IPS-18c (cell line): Measurements from ENCODE around the gene WDFY4.
A peak's percentile ranks its signal among the peaks of the same experiment; 100 is the strongest.

Experiments used
- H3K4me3 ChIP-seq: 2 replicates; pipeline ENCODE4 v1.7.0; 2013; ENCODE audit warnings: low read depth, mild to moderate bottlenecking, low read length, moderate library complexity; ENCODE audit not compliant: insufficient read depth
- H3K9me3 ChIP-seq: one replicate; pipeline ENCODE4 v1.6.1; 2013; ENCODE audit warnings: mild to moderate bottlenecking, low read length, moderate library complexity; ENCODE audit not compliant: control insufficient read depth, insufficient read depth

Gene WDFY4

GRCh38 chr10:48653347-48653746 is 31.3 kb upstream of the WDFY4 start:
- H3K4me3 ChIP-seq = no peak overlapping the region
- no peaks in the 10 kb centered on the region for H3K9me3 ChIP-seq

GRCh38 chr10:48653944-48654698 is 30.6 kb upstream of the WDFY4 start:
- no peak overlapping the region for H3K4me3 ChIP-seq

GRCh38 chr10:48655411-48656240 is 29.0 kb upstream of the WDFY4 start:
- peak overlapping the region; percentile 34; the same call in 1 of the 2 replicates for H3K4me3 ChIP-seq
- H3K9me3 ChIP-seq = no peaks in the 10 kb centered on the region

More at GRCh38 chr10:48653944-48654698, 30.6 kb upstream of the WDFY4 start:
- H3K9me3 ChIP-seq = no peaks in the 10 kb centered on the region

GRCh38 chr10:48656241-48656913 is 28.3 kb upstream of the WDFY4 start:
- peak overlapping the region; percentile 53 for H3K4me3 ChIP-seq
- H3K9me3 ChIP-seq = no peaks in the 10 kb centered on the region

- Histone ChIP-seq H3K4me3 (peak overlapping the region; percentile 53; the same call in 1 of the 2 replicates), H3K9me3 (no peaks in the 10 kb centered on the region)
Observed at GRCh38 chr10:48656914-48657305, 27.8 kb upstream of the WDFY4 start.

- Histone ChIP-seq H3K4me3 (no peak overlapping the region), H3K9me3 (no peaks in the 10 kb centered on the region)
Observed at GRCh38 chr10:48657416-48657815, 27.3 kb upstream of the WDFY4 start.

GRCh38 chr10:48658243-48658974 is 26.3 kb upstream of the WDFY4 start:
- Histone ChIP-seq H3K4me3 (no peak overlapping the region), H3K9me3 (no peaks in the 10 kb centered on the region)

- H3K4me3 ChIP-seq = no peak overlapping the region
- no peaks in the 10 kb centered on the region for H3K9me3 ChIP-seq
Observed at GRCh38 chr10:48658975-48659269, 25.8 kb upstream of the WDFY4 start.

- H3K4me3 ChIP-seq = no peak overlapping the region
- H3K9me3 ChIP-seq = no peaks in the 10 kb centered on the region
Observed at GRCh38 chr10:48659790-48660189, 24.9 kb upstream of the WDFY4 start.

GRCh38 chr10:48661441-48661840 is 23.2 kb upstream of the WDFY4 start:
- no peaks in the 10 kb centered on the region for H3K9me3 ChIP-seq
- H3K4me3 ChIP-seq = no peak overlapping the region

- no peak overlapping the region for H3K4me3 ChIP-seq
Observed at GRCh38 chr10:48667960-48668590, 16.6 kb upstream of the WDFY4 start.

GRCh38 chr10:48670978-48671913 is 13.4 kb upstream of the WDFY4 start:
- peaks cover 2% of the 10 kb centered on the region for H3K9me3 ChIP-seq
- peak overlapping the region; percentile 31; the same call in 1 of the 2 replicates for H3K4me3 ChIP-seq

More at GRCh38 chr10:48667960-48668590, 16.6 kb upstream of the WDFY4 start:
- H3K9me3 ChIP-seq = peaks cover 2% of the 10 kb centered on the region

- Histone ChIP-seq H3K9me3 (peaks cover 2% of the 10 kb centered on the region), H3K4me3 (no peak overlapping the region)
Observed at GRCh38 chr10:48671914-48672595, 12.6 kb upstream of the WDFY4 start.

- Histone ChIP-seq H3K4me3 (no peak overlapping the region), H3K9me3 (peaks cover 2% of the 10 kb centered on the region)
Observed at GRCh38 chr10:48672596-48673265, 11.9 kb upstream of the WDFY4 start.

GRCh38 chr10:48677625-48678024 is 7.0 kb upstream of the WDFY4 start:
- Histone ChIP-seq H3K9me3 (no peaks in the 10 kb centered on the region), H3K4me3 (no peak overlapping the region)
